ENCODE measurements around the gene PPM1A. TPM values are rescaled to one million over a fixed set of nuclear protein-coding genes. Genes with fewer than 3 reads are reported as not detected.

Gene PPM1A
- polyA plus RNA-seq, 1 donor, result 46.5 TPM

GRCh38 chr14:60242429-60242828 is 6.6 kb upstream of the PPM1A start:
- no CpG with 5 or more reads among the region's 2 CpGs for whole genome bisulfite sequencing (ENCODE audit: insufficient coverage, low lambda C conversion rate)
- no peaks in the 10 kb centered on the region for H3K9me3 ChIP-seq (ENCODE audit: control insufficient read depth, low read depth, low read length)

GRCh38 chr14:60245380-60246177 is 3.4 kb upstream of the PPM1A start:
- Histone ChIP-seq H3K27me3 (ENCODE audit: control insufficient read depth, insufficient read depth, low read length) (no peaks in the 10 kb centered on the region), H3K9me3 (ENCODE audit: control insufficient read depth, low read depth, low read length) (no peaks in the 10 kb centered on the region)
- DNase-seq, result no peak

More at GRCh38 chr14:60242429-60242828, 6.6 kb upstream of the PPM1A start:
- no peaks in the 10 kb centered on the region for H3K27me3 ChIP-seq (ENCODE audit: control insufficient read depth, insufficient read depth, low read length)
- no peak overlapping the region for H3K4me3 ChIP-seq (ENCODE audit: low read length)
- no peak overlapping the region for H3K27ac ChIP-seq (ENCODE audit: low read length)
- no peaks in the 10 kb centered on the region for H3K36me3 ChIP-seq (ENCODE audit: control insufficient read depth, insufficient read depth, low read length)
- DNase-seq, result no peak
- no peaks in the 10 kb centered on the region for H3K4me1 ChIP-seq (ENCODE audit: control insufficient read depth, insufficient read depth, low read length)

GRCh38 chr14:60247994-60248696 is 876 bp upstream of the PPM1A start:
- H3K36me3 ChIP-seq (ENCODE audit: control insufficient read depth, insufficient read depth, low read length), result no peaks in the 10 kb centered on the region
- peaks cover 10% of the 10 kb centered on the region for H3K4me1 ChIP-seq (ENCODE audit: control insufficient read depth, insufficient read depth, low read length)
- DNase-seq, result peak; percentile 86 to 91
- peak overlapping the region; percentile 96 for H3K27ac ChIP-seq (ENCODE audit: low read length)
- H3K4me3 ChIP-seq (ENCODE audit: low read length), result peak overlapping the region; percentile 80
- no CpG with 5 or more reads among the region's 27 CpGs for WGBS (ENCODE audit: insufficient coverage, low lambda C conversion rate)
- no peaks in the 10 kb centered on the region for H3K27me3 ChIP-seq (ENCODE audit: control insufficient read depth, insufficient read depth, low read length)
- H3K9me3 ChIP-seq (ENCODE audit: control insufficient read depth, low read depth, low read length), result no peaks in the 10 kb centered on the region

More at GRCh38 chr14:60245380-60246177, 3.4 kb upstream of the PPM1A start:
- Histone ChIP-seq H3K4me3 (ENCODE audit: low read length) (no peak overlapping the region), H3K36me3 (ENCODE audit: control insufficient read depth, insufficient read depth, low read length) (no peaks in the 10 kb centered on the region), H3K4me1 (ENCODE audit: control insufficient read depth, insufficient read depth, low read length) (peaks cover 1% of the 10 kb centered on the region), H3K27ac (ENCODE audit: low read length) (no peak overlapping the region)
- 100% methylated on average over 1 of the region's 2 CpGs for WGBS (ENCODE audit: insufficient coverage, low lambda C conversion rate)

GRCh38 chr14:60249321-60250256 is 568 bp downstream of the PPM1A start:
- H3K9me3 ChIP-seq (ENCODE audit: control insufficient read depth, low read depth, low read length), result no peaks in the 10 kb centered on the region
- no peaks in the 10 kb centered on the region for H3K36me3 ChIP-seq (ENCODE audit: control insufficient read depth, insufficient read depth, low read length)
- WGBS (ENCODE audit: insufficient coverage, low lambda C conversion rate), result no CpG with 5 or more reads among the region's 107 CpGs
- no peaks in the 10 kb centered on the region for H3K27me3 ChIP-seq (ENCODE audit: control insufficient read depth, insufficient read depth, low read length)
- peak overlapping the region; percentile 67 for H3K4me3 ChIP-seq (ENCODE audit: low read length)
- peak; percentile 59 to 78 for DNase-seq
- peaks cover 18% of the 10 kb centered on the region for H3K4me1 ChIP-seq (ENCODE audit: control insufficient read depth, insufficient read depth, low read length)
- H3K27ac ChIP-seq (ENCODE audit: low read length), result peak overlapping the region; percentile 89

GRCh38 chr14:60250257-60251035 is 1.4 kb downstream of the PPM1A start:
- H3K4me3 ChIP-seq (ENCODE audit: low read length), result peak overlapping the region; percentile 67
- H3K36me3 ChIP-seq (ENCODE audit: control insufficient read depth, insufficient read depth, low read length), result no peaks in the 10 kb centered on the region
- peaks cover 22% of the 10 kb centered on the region for H3K4me1 ChIP-seq (ENCODE audit: control insufficient read depth, insufficient read depth, low read length)
- peak in 1 of 2 donors; percentile 51 for DNase-seq
- peak overlapping the region; percentile 75 for H3K27ac ChIP-seq (ENCODE audit: low read length)
- no peaks in the 10 kb centered on the region for H3K9me3 ChIP-seq (ENCODE audit: control insufficient read depth, low read depth, low read length)
- WGBS (ENCODE audit: insufficient coverage, low lambda C conversion rate), result 14% methylated on average over 5 of the region's 9 CpGs
- H3K27me3 ChIP-seq (ENCODE audit: control insufficient read depth, insufficient read depth, low read length), result no peaks in the 10 kb centered on the region

GRCh38 chr14:60251877-60252276 is 2.9 kb downstream of the PPM1A start:
- DNase-seq, result no peak
- Histone ChIP-seq H3K36me3 (ENCODE audit: control insufficient read depth, insufficient read depth, low read length) (no peaks in the 10 kb centered on the region), H3K9me3 (ENCODE audit: control insufficient read depth, low read depth, low read length) (no peaks in the 10 kb centered on the region), H3K4me3 (ENCODE audit: low read length) (no peak overlapping the region), H3K4me1 (ENCODE audit: control insufficient read depth, insufficient read depth, low read length) (peaks cover 22% of the 10 kb centered on the region), H3K27me3 (ENCODE audit: control insufficient read depth, insufficient read depth, low read length) (no peaks in the 10 kb centered on the region), H3K27ac (ENCODE audit: low read length) (no peak overlapping the region)
- 17% methylated on average over 1 of the region's 1 CpG for WGBS (ENCODE audit: insufficient coverage, low lambda C conversion rate)

GRCh38 chr14:60252630-60253029 is 3.6 kb downstream of the PPM1A start:
- no peaks in the 10 kb centered on the region for H3K27me3 ChIP-seq (ENCODE audit: control insufficient read depth, insufficient read depth, low read length)
- no CpG with 5 or more reads among the region's 2 CpGs for WGBS (ENCODE audit: insufficient coverage, low lambda C conversion rate)
- no peaks in the 10 kb centered on the region for H3K9me3 ChIP-seq (ENCODE audit: control insufficient read depth, low read depth, low read length)
- no peak overlapping the region for H3K4me3 ChIP-seq (ENCODE audit: low read length)
- no peak overlapping the region for H3K27ac ChIP-seq (ENCODE audit: low read length)
- peaks cover 22% of the 10 kb centered on the region for H3K4me1 ChIP-seq (ENCODE audit: control insufficient read depth, insufficient read depth, low read length)
- no peaks in the 10 kb centered on the region for H3K36me3 ChIP-seq (ENCODE audit: control insufficient read depth, insufficient read depth, low read length)
- DNase-seq, result peak in 1 of 2 donors; percentile 19

GRCh38 chr14:60253649-60254048 is 4.6 kb downstream of the PPM1A start:
- WGBS (ENCODE audit: insufficient coverage, low lambda C conversion rate), result no CpG with 5 or more reads among the region's 3 CpGs
- DNase-seq, result no peak
- Histone ChIP-seq H3K9me3 (ENCODE audit: control insufficient read depth, low read depth, low read length) (no peaks in the 10 kb centered on the region), H3K4me3 (ENCODE audit: low read length) (no peak overlapping the region), H3K36me3 (ENCODE audit: control insufficient read depth, insufficient read depth, low read length) (no peaks in the 10 kb centered on the region), H3K4me1 (ENCODE audit: control insufficient read depth, insufficient read depth, low read length) (peaks cover 22% of the 10 kb centered on the region), H3K27ac (ENCODE audit: low read length) (no peak overlapping the region), H3K27me3 (ENCODE audit: control insufficient read depth, insufficient read depth, low read length) (no peaks in the 10 kb centered on the region)

- DNase-seq, result peak; percentile 66 to 88
- Histone ChIP-seq H3K27ac (ENCODE audit: low read length) (no peak overlapping the region), H3K9me3 (ENCODE audit: control insufficient read depth, low read depth, low read length) (no peaks in the 10 kb centered on the region), H3K27me3 (ENCODE audit: control insufficient read depth, insufficient read depth, low read length) (no peaks in the 10 kb centered on the region), H3K4me1 (ENCODE audit: control insufficient read depth, insufficient read depth, low read length) (peaks cover 22% of the 10 kb centered on the region), H3K36me3 (ENCODE audit: control insufficient read depth, insufficient read depth, low read length) (no peaks in the 10 kb centered on the region), H3K4me3 (ENCODE audit: low read length) (no peak overlapping the region)
- 27% methylated on average over 1 of the region's 1 CpG for WGBS (ENCODE audit: insufficient coverage, low lambda C conversion rate)
These were observed 5.2 kb downstream of the PPM1A start for GRCh38 chr14:60254176-60254575.

Measured in large intestine (tissue), 3 donors.